Measurements from ENCODE around the gene BICRA.
"Not testable (repeated sequence)": the region's sequence is repeated elsewhere in the genome, so short reads cannot be mapped to it uniquely, and the experiment has no call there.

Gene BICRA

DNA sequence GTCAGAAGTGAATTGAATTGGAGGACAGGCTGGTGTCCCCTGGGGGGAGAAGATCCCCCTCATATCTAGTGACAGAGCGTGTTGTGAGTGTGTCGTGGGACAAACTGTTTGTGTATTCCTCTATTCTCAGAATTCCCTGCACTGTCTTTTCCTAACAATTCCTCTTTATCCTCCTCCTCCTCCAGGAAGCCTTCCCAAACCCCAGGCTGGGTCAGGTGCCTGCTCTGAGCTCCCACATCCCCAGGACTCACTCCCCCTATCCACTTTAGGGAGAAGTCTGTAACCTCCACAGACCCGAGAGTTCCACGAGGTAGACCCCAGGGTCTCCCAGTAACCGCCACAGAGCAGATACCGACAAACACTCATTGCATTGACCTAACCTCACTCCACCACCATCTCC lies 15.1 kb upstream of the BICRA start:
- no peaks in the 10 kb centered on the region for H3K36me3 ChIP-seq (ENCODE audit: insufficient read depth, low read length)
- no peak overlapping the region for H3K9ac ChIP-seq (ENCODE audit: low read depth, low read length)
- H2AFZ ChIP-seq (ENCODE audit: low read depth, low read length): no peak overlapping the region
- H3K9me3 ChIP-seq (ENCODE audit: insufficient read depth, low read length, severe bottlenecking): no peaks in the 10 kb centered on the region
- no peak overlapping the region for H3K4me2 ChIP-seq (ENCODE audit: insufficient read depth, low read length)
- H4K20me1 ChIP-seq (ENCODE audit: insufficient read depth, low read length): no peaks in the 10 kb centered on the region
- H3K79me2 ChIP-seq (ENCODE audit: insufficient read depth, low read length): no peaks in the 10 kb centered on the region
- no peak overlapping the region for H3K4me3 ChIP-seq (ENCODE audit: low read depth in 1 of 2, low read length in 2 of 2)
- DNase-seq (no peak), ATAC-seq (ENCODE audit: insufficient read depth, low read depth) (no peak)
- TF ChIP-seq, protein P1, sequence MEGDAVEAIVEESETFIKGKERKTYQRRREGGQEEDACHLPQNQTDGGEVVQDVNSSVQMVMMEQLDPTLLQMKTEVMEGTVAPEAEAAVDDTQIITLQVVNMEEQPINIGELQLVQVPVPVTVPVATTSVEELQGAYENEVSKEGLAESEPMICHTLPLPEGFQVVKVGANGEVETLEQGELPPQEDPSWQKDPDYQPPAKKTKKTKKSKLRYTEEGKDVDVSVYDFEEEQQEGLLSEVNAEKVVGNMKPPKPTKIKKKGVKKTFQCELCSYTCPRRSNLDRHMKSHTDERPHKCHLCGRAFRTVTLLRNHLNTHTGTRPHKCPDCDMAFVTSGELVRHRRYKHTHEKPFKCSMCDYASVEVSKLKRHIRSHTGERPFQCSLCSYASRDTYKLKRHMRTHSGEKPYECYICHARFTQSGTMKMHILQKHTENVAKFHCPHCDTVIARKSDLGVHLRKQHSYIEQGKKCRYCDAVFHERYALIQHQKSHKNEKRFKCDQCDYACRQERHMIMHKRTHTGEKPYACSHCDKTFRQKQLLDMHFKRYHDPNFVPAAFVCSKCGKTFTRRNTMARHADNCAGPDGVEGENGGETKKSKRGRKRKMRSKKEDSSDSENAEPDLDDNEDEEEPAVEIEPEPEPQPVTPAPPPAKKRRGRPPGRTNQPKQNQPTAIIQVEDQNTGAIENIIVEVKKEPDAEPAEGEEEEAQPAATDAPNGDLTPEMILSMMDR (IDR thresholded peaks at IDR 0.05; ENCODE audit: borderline replicate concordance, extremely low read depth, low read length, poor library complexity, severe bottlenecking): no peak
- no peak for TF ChIP-seq EZH2 (IDR thresholded peaks at IDR 0.05; ENCODE audit: borderline replicate concordance, low read depth, low read length, severe bottlenecking)
- H3K27ac ChIP-seq (ENCODE audit: low read length): no peak overlapping the region
- no peaks in the 10 kb centered on the region for H3K27me3 ChIP-seq (ENCODE audit: insufficient read depth, low read length, poor library complexity)
- no peaks in the 10 kb centered on the region for H3K4me1 ChIP-seq (ENCODE audit: insufficient read depth, low read length)

DNA sequence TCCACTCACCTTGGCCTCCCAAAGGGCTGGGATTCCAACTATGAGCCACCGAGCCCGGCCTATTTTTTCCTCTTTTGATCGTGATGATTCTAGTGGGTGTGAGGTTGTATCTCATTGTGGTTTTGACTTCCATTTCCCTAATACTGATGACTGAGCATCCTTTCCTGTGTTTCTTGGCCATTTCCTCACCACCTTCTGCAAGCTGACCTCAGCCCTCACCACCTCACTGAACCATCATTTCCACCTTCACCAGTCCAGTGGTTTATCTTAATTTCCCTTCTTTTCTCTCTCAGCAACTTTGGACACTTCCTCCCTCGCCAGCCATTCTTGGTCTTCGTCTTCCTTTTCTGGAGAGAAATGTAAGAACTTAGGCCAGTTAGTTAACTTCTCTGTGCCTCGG lies 13.0 kb upstream of the BICRA start:
- H3K27ac ChIP-seq (ENCODE audit: low read length): no peak overlapping the region
- H3K4me3 ChIP-seq (ENCODE audit: low read depth in 1 of 2, low read length in 2 of 2): no peak overlapping the region
- H3K4me1 ChIP-seq (ENCODE audit: insufficient read depth, low read length): peaks cover 12% of the 10 kb centered on the region
- DNase-seq: no peak
- no peaks in the 10 kb centered on the region for H3K27me3 ChIP-seq (ENCODE audit: insufficient read depth, low read length, poor library complexity)
- no peaks in the 10 kb centered on the region for H4K20me1 ChIP-seq (ENCODE audit: insufficient read depth, low read length)
- ATAC-seq (ENCODE audit: insufficient read depth, low read depth): no peak
- H3K9ac ChIP-seq (ENCODE audit: low read depth, low read length): no peak overlapping the region
- no peak overlapping the region for H2AFZ ChIP-seq (ENCODE audit: low read depth, low read length)
- no peaks in the 10 kb centered on the region for H3K79me2 ChIP-seq (ENCODE audit: insufficient read depth, low read length)
- no peak overlapping the region for H3K4me2 ChIP-seq (ENCODE audit: insufficient read depth, low read length)
- TF ChIP-seq, protein P1 (IDR thresholded peaks at IDR 0.05; ENCODE audit: borderline replicate concordance, extremely low read depth, low read length, poor library complexity, severe bottlenecking): no peak
- TF ChIP-seq EZH2 (IDR thresholded peaks at IDR 0.05; ENCODE audit: borderline replicate concordance, low read depth, low read length, severe bottlenecking): no peak
- H3K9me3 ChIP-seq (ENCODE audit: insufficient read depth, low read length, severe bottlenecking): no peaks in the 10 kb centered on the region
- no peaks in the 10 kb centered on the region for H3K36me3 ChIP-seq (ENCODE audit: insufficient read depth, low read length)

DNA sequence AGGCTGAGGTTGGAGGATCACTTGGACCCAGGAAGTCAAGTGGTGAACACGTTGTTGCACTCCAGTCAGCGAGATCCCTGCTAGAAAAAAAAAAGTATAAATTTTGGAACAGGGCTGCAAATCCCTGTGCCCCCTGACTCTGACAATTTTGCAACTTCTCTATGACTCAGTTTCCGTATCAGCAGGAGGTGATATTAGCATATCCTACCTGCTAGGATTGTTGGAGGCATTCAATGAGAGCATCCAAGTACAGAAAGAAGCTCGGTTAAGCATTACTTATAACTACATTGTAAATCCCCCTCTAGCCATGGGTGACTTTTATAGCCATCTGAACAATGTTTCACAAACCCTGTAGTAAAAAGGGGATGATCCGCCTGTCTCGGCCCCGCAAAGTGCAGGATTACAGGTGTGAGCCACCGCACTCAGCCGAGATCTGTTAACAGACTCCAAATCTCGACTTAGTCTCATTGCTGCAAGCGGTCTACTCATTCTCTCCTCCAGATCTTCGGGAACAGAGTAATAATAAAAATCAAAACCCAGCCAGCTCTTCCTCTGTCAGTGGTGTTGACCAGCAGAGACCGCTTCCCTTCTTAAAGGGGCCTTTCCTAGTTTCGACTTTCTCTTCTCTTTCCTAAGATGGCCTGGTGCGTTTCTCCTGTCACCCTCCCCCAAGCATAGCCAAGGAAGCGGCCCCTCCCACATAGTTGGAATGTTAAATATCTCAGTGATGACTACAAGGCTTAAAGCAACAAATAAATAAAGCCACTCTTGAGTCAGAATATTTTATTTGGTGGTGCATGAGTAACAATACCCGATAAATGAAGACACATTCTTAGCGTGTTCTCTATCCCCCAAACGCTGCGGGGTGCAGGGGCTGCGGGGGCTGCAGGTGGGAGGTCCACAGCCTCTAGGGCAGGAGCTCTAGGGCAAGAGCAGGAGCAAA lies 10.3 kb upstream of the BICRA start:
- no peaks in the 10 kb centered on the region for H4K20me1 ChIP-seq (ENCODE audit: insufficient read depth, low read length)
- no peak overlapping the region for H3K27ac ChIP-seq (ENCODE audit: low read length)
- H3K36me3 ChIP-seq (ENCODE audit: insufficient read depth, low read length): no peaks in the 10 kb centered on the region
- TF ChIP-seq, protein P1 (IDR thresholded peaks at IDR 0.05; ENCODE audit: borderline replicate concordance, extremely low read depth, low read length, poor library complexity, severe bottlenecking): no peak
- no peak for TF ChIP-seq EZH2 (IDR thresholded peaks at IDR 0.05; ENCODE audit: borderline replicate concordance, low read depth, low read length, severe bottlenecking)
- no peaks in the 10 kb centered on the region for H3K79me2 ChIP-seq (ENCODE audit: insufficient read depth, low read length)
- H3K27me3 ChIP-seq (ENCODE audit: insufficient read depth, low read length, poor library complexity): no peaks in the 10 kb centered on the region
- H3K4me3 ChIP-seq (ENCODE audit: low read depth in 1 of 2, low read length in 2 of 2): no peak overlapping the region
- H3K9ac ChIP-seq (ENCODE audit: low read depth, low read length): no peak overlapping the region
- no peak overlapping the region for H3K4me2 ChIP-seq (ENCODE audit: insufficient read depth, low read length)
- H2AFZ ChIP-seq (ENCODE audit: low read depth, low read length): no peak overlapping the region
- ATAC-seq (ENCODE audit: insufficient read depth, low read depth) (no peak), DNase-seq (no peak)
- H3K9me3 ChIP-seq (ENCODE audit: insufficient read depth, low read length, severe bottlenecking): no peaks in the 10 kb centered on the region
- H3K4me1 ChIP-seq (ENCODE audit: insufficient read depth, low read length): peaks cover 18% of the 10 kb centered on the region

DNA sequence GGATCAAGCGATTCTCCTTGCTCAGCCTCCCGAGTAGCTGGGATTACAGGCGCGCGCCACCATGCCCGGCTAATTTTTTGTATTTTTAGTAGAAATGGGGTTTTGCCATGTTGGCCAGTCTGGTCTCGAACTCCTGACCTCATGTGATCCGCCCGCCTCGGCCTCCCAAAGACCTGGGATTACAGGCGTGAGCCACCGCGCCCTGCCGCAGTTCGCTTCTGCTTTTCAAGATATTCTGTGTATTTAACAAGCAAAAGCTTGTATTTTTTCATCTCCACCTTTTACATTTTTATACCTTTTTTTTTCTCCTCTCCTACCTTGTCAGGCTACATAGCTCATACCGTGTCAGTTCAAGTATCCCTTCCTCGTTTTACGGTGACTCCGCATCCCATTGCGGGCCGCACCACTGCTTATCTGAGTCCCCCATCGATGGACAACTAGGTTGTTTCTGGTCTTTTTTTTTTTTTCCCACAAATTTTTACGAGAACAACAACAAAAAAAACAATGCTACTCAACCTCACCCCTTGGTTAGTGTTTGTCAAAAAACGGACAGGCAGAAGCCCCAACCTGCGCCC lies 9.2 kb upstream of the BICRA start:
- Histone ChIP-seq H3K4me1 (ENCODE audit: insufficient read depth, low read length) (peaks cover 18% of the 10 kb centered on the region), H3K9ac (ENCODE audit: low read depth, low read length) (peak overlapping the region; percentile 92), H3K27ac (ENCODE audit: low read length) (peak overlapping the region; percentile 79), H3K4me3 (ENCODE audit: low read depth in 1 of 2, low read length in 2 of 2) (peak overlapping the region; percentile 47 to 64; a peak in 3 of 4 replicates), H3K4me2 (ENCODE audit: insufficient read depth, low read length) (peak overlapping the region; percentile 88), H2AFZ (ENCODE audit: low read depth, low read length) (peak overlapping the region; percentile 79)
- not testable (repeated sequence) for H4K20me1 ChIP-seq (ENCODE audit: insufficient read depth, low read length); H3K27me3 ChIP-seq (ENCODE audit: insufficient read depth, low read length, poor library complexity); ATAC-seq (ENCODE audit: insufficient read depth, low read depth); H3K79me2 ChIP-seq (ENCODE audit: insufficient read depth, low read length); DNase-seq; H3K9me3 ChIP-seq (ENCODE audit: insufficient read depth, low read length, severe bottlenecking); H3K36me3 ChIP-seq (ENCODE audit: insufficient read depth, low read length)

Data from DND-41 (cell line).